A549 (cell line): ENCODE results near the gene GSTM5. TPM values are rescaled to one million over a fixed set of nuclear protein-coding genes. Genes with fewer than 3 reads are reported as not detected.

Source experiments
- ATAC-seq, 2 experiments: fragments of 200-7000 bp in 1 of 2; fragments of >200 bp in 1 of 2; cut with Nextera tagmentation in 1 of 2; cut with Tn5 transposase in 1 of 2; 3 replicates each; pipeline versions ENCODE4 v1.8.0 to v1.9.1; 2018 to 2020; ENCODE audit warnings: mild to moderate bottlenecking in 1 of 2, moderate library complexity in 1 of 2
- CTCF ChIA-PET: fragments of 300-600 bp; sonication (Branson Sonifier 250); formaldehyde crosslinking; extraction: SDS; loops from one replicate; lab custom pipeline; 2021; ENCODE audit warnings: antibody characterized with exemption, inconsistent platforms; lab: Yijun Ruan, JAX
- POLR2A ChIA-PET: fragments of 350-600 bp; formaldehyde crosslinking; extraction: SDS; loops from one replicate; lab custom pipeline; 2021; ENCODE audit warnings: antibody characterized with exemption, inconsistent platforms; lab: Yijun Ruan, JAX
- DNase-seq, 2 experiments: peaks; one replicate each; pipeline versions ENCODE4 v3.0.0 to v3.0.0-alpha.2; 2011 to 2016; ENCODE audit warnings: low read depth in 1 of 2, low spot score in 1 of 2
- FAIRE-seq: peaks from 2 replicates; lab custom pipeline; 2011; peaks lifted over from hg19 to GRCh38; lab: Jason Lieb, UNC
- H3K27ac ChIP-seq, 2 experiments: fragments of >200 bp; sonication (Bioruptor Twin); formaldehyde crosslinking; 3 replicates each; pipeline ENCODE4 v1.5.1; 2016 to 2017
- H3K4me1 ChIP-seq: fragments of >200 bp; sonication (Bioruptor Twin); formaldehyde crosslinking; 3 replicates; pipeline ENCODE4 v1.6.1; 2016
- H3K4me2 ChIP-seq: fragments of >200 bp; sonication (Bioruptor Twin); formaldehyde crosslinking; 3 replicates; pipeline ENCODE4 v1.6.1; 2016
- H3K4me3 ChIP-seq: fragments of >200 bp; sonication (Bioruptor Twin); formaldehyde crosslinking; 3 replicates; pipeline ENCODE4 v1.5.1; 2016
- H3K9me3 ChIP-seq: fragments of >200 bp; sonication (Bioruptor Twin); formaldehyde crosslinking; 3 replicates; pipeline ENCODE4 v1.6.1; 2016
- ATOH8 ChIP-seq: fragments of 250-450 bp; sonication (Bioruptor Pico); IDR thresholded peaks from 2 replicates; pipeline ENCODE4 v1.5.0; 2020; ENCODE audit warnings: low read depth, mild to moderate bottlenecking, moderate library complexity
- CBX8 ChIP-seq: fragments of 200-600 bp; sonication (generic); IDR thresholded peaks from 2 replicates; pipeline ENCODE4 v1.6.1; 2016
- CHD2 ChIP-seq: fragments of 150-350 bp; IDR thresholded peaks from 2 replicates; pipeline ENCODE4 v1.6.1; 2014; ENCODE audit warnings: low read length; ENCODE audit not compliant: partially characterized antibody
- CHD4 ChIP-seq: fragments of 200-600 bp; sonication (generic); IDR thresholded peaks from 2 replicates; pipeline ENCODE4 v1.6.1; 2016; ENCODE audit warnings: antibody characterized with exemption, mild to moderate bottlenecking, borderline replicate concordance
- CTCF ChIP-seq: fragments of >200 bp; sonication (Bioruptor Twin); formaldehyde crosslinking; IDR thresholded peaks from 3 replicates; pipeline ENCODE4 v1.5.1; 2016
- EHF ChIP-seq: fragments of 250-450 bp; sonication (Bioruptor Pico); IDR thresholded peaks from 2 replicates; pipeline ENCODE4 v1.5.0; 2020; ENCODE audit warnings: mild to moderate bottlenecking
- ELK1 ChIP-seq: fragments of 150-350 bp; IDR thresholded peaks from 2 replicates; pipeline ENCODE4 v1.6.1; 2014; ENCODE audit warnings: low read depth, mild to moderate bottlenecking, low read length
- HDAC2 ChIP-seq: fragments of 200-600 bp; sonication (generic); IDR thresholded peaks from 2 replicates; pipeline ENCODE4 v1.6.1; 2016
- HES2 ChIP-seq: fragments of >200 bp; sonication (Bioruptor Twin); formaldehyde crosslinking; IDR thresholded peaks from 2 replicates; pipeline ENCODE4 v1.6.1; 2016
- HMGXB4 ChIP-seq: fragments of 250-450 bp; sonication (Bioruptor Pico); IDR thresholded peaks from 2 replicates; pipeline ENCODE4 v1.5.0; 2021; ENCODE audit warnings: mild to moderate bottlenecking, moderate library complexity, borderline replicate concordance
- HOXB5 ChIP-seq: fragments of 250-450 bp; sonication (Bioruptor Pico); IDR thresholded peaks from 2 replicates; pipeline ENCODE4 v1.5.0; 2020; ENCODE audit warnings: mild to moderate bottlenecking, moderate library complexity
- KDM1A ChIP-seq: fragments of 200-600 bp; sonication (generic); IDR thresholded peaks from 2 replicates; pipeline ENCODE4 v1.6.1; 2016; ENCODE audit warnings: low read depth, mild to moderate bottlenecking
- KDM5A ChIP-seq: fragments of 200-600 bp; sonication (generic); IDR thresholded peaks from 2 replicates; pipeline ENCODE4 v1.6.1; 2016; ENCODE audit warnings: antibody characterized with exemption, mild to moderate bottlenecking
- NFE2L2 ChIP-seq: fragments of 150-350 bp; conservative IDR thresholded peaks from 2 replicates; pipeline ENCODE4 v1.6.1; 2014; ENCODE audit warnings: low read length
- PHF8 ChIP-seq: fragments of 200-600 bp; sonication (generic); IDR thresholded peaks from 2 replicates; pipeline ENCODE4 v1.6.1; 2016; ENCODE audit warnings: low read depth, mild to moderate bottlenecking, antibody characterized with exemption, moderate library complexity, borderline replicate concordance
- POLR2AphosphoS2 ChIP-seq: conservative IDR thresholded peaks from 2 replicates; pipeline ENCODE4 v1.6.1; 2012; ENCODE audit warnings: low read length, improper control_type of control experiment, inconsistent platforms
- REST ChIP-seq: fragments of 200-600 bp; sonication (generic); IDR thresholded peaks from 2 replicates; pipeline ENCODE4 v1.6.1; 2016; ENCODE audit warnings: antibody characterized with exemption, mild to moderate bottlenecking, moderate library complexity
- RFX5 ChIP-seq: fragments of 450-650 bp; IDR thresholded peaks from 2 replicates; pipeline ENCODE4 v1.7.1; 2014; ENCODE audit warnings: antibody characterized with exemption, mild to moderate bottlenecking, moderate library complexity
- TFCP2L1 ChIP-seq: fragments of 250-450 bp; sonication (Bioruptor Pico); IDR thresholded peaks from 2 replicates; pipeline ENCODE4 v1.5.0; 2021; ENCODE audit warnings: mild to moderate bottlenecking
- WGBS: methylation state at CpG from one replicate; pipeline ENCODE4 v1.1.6; 2017; ENCODE audit errors: missing lambda C conversion rate; 5-methylcytosine and 5-hydroxymethylcytosine counted together
- polyA plus RNA-seq, 4 experiments: library from polyadenylated mRNA; depleted of rRNA in 3 of 4; stranded (reverse); fragments of >200 nt; fragmentation: RNase III in 1 of 4; extraction: RNeasy Plus Mini Kit Qiagen cat#74134 plus additional on column Dnase treatment in 1 of 4; gene quantifications; 2 replicates in 3 of 4; 3 replicates in 1 of 4; pipeline ENCODE4 v1.2.3, GENCODE V29; 2011 to 2017

Gene GSTM5
- polyA plus RNA-seq, 2 of the 4 experiments (the other 2 are of a cell fraction): not detected

GRCh38 chr1:109724933-109725332 is 12.9 kb downstream of the GSTM5 start:
- TF ChIP-seq TFCP2L1 (CRISPR knock-in tag): no peak
- no peak for TF ChIP-seq KDM1A
- no peak for TF ChIP-seq NFE2L2
- no peak for TF ChIP-seq CHD4
- TF ChIP-seq KDM5A: no peak
- POLR2A ChIA-PET: no interaction called here
- no peak for DNase-seq
- H3K4me1 ChIP-seq: no peaks in the 10 kb centered on the region; the same call in 2 of the 3 replicates
- no peak overlapping the region for H3K27ac ChIP-seq
- no peak overlapping the region for H3K4me2 ChIP-seq
- H3K9me3 ChIP-seq: no peaks in the 10 kb centered on the region
- no peak overlapping the region for H3K4me3 ChIP-seq
- 85% methylated on average over 5 of the region's 5 CpGs for WGBS
- no peak for FAIRE-seq
- no peak for ATAC-seq
- CTCF ChIA-PET: interaction anchor here (1.0 to 1.2 kb wide), 2 partner anchors 10 to 52 kb away, joined by 3 read pairs; no protein-coding TSS in a partner anchor

- ATAC-seq (no peak), FAIRE-seq (no peak)
- H3K4me2 ChIP-seq: no peak overlapping the region
- WGBS: 65% methylated on average over 4 of the region's 4 CpGs
- H3K9me3 ChIP-seq: no peaks in the 10 kb centered on the region
- TF ChIP-seq HOXB5 (CRISPR knock-in tag) (no peak), CTCF (no peak), CBX8 (no peak), POLR2AphosphoS2 (no peak), TFCP2L1 (CRISPR knock-in tag) (no peak), PHF8 (no peak), HMGXB4 (CRISPR knock-in tag) (no peak), ATOH8 (CRISPR knock-in tag) (no peak), RFX5 (no peak)
- TF ChIP-seq, all 56 proteins: peak for 0
- DNase-seq: no peak
- CTCF ChIA-PET: interaction anchor here (1.0 kb wide), 1 partner anchor 9 kb away, joined by 3 read pairs; no protein-coding TSS in a partner anchor
- Histone ChIP-seq H3K4me3 (no peak overlapping the region), H3K27ac (no peak overlapping the region), H3K4me1 (no peaks in the 10 kb centered on the region)
- POLR2A ChIA-PET: no interaction called here
Observed at GRCh38 chr1:109725510-109725909, 13.5 kb downstream of the GSTM5 start.

GRCh38 chr1:109726007-109726406 is 14.0 kb downstream of the GSTM5 start:
- no peaks in the 10 kb centered on the region for H3K9me3 ChIP-seq
- ATAC-seq (no peak), FAIRE-seq (no peak), DNase-seq (no peak)
- WGBS: 47% methylated on average over 1 of the region's 1 CpG
- no peak overlapping the region for H3K27ac ChIP-seq
- TF ChIP-seq HES2 (no peak), EHF (CRISPR knock-in tag) (no peak), HDAC2 (no peak), CHD2 (no peak), CBX8 (no peak), REST (no peak), ELK1 (no peak)
- TF ChIP-seq, all 56 proteins: peak for 0
- ChIA-PET CTCF (interaction anchor here (0.6 kb wide), 1 partner anchor 256 kb away, joined by 3 read pairs; no protein-coding TSS in a partner anchor), POLR2A (no interaction called here)
- no peak overlapping the region for H3K4me2 ChIP-seq
- H3K4me1 ChIP-seq: no peaks in the 10 kb centered on the region
- H3K4me3 ChIP-seq: no peak overlapping the region
